ENCODE measurements around the gene ATRX.
"Not testable (repeated sequence)": the region's sequence is repeated elsewhere in the genome, so short reads cannot be mapped to it uniquely, and the experiment has no call there.

Gene ATRX

DNA sequence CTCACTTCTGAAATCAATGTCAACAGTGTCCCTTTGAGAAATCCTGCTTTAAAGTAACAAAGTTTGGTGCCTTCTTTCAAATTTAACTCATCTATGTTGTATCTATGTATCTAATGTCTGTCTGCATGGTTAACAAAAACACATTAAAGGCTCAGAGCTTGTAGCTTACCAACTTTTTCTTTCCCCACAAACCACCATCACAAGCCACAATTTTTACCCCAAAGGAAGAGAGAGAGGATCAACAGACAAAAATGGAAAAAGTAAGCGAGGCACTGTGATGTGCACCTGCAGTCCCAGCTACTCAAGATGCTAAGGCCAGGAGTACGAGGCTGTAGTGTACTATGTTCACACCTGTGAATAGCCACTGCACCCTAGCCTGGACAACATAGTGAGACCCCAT, 17.2 kb downstream of the ATRX start:
- no peak for DNase-seq (ENCODE audit: low spot score)
- POLR2A ChIA-PET (ENCODE audit: low non-redundant PET) = no interaction called here
- TF ChIP-seq, protein P1, sequence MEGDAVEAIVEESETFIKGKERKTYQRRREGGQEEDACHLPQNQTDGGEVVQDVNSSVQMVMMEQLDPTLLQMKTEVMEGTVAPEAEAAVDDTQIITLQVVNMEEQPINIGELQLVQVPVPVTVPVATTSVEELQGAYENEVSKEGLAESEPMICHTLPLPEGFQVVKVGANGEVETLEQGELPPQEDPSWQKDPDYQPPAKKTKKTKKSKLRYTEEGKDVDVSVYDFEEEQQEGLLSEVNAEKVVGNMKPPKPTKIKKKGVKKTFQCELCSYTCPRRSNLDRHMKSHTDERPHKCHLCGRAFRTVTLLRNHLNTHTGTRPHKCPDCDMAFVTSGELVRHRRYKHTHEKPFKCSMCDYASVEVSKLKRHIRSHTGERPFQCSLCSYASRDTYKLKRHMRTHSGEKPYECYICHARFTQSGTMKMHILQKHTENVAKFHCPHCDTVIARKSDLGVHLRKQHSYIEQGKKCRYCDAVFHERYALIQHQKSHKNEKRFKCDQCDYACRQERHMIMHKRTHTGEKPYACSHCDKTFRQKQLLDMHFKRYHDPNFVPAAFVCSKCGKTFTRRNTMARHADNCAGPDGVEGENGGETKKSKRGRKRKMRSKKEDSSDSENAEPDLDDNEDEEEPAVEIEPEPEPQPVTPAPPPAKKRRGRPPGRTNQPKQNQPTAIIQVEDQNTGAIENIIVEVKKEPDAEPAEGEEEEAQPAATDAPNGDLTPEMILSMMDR (conservative IDR thresholded peaks at IDR 0.05; ENCODE audit: low read depth) = no peak
- CTCF ChIA-PET = no interaction called here
- no peak overlapping the region for H3K27ac ChIP-seq

GRCh38 chrX:77766212-77766611, 19.8 kb downstream of the ATRX start:
- CTCF ChIA-PET; H3K27ac ChIP-seq; POLR2A ChIA-PET (ENCODE audit: low non-redundant PET); DNase-seq (ENCODE audit: low spot score): not testable (repeated sequence)

GRCh38 chrX:77755561-77755960, 30.5 kb downstream of the ATRX start:
- ChIA-PET CTCF (interaction anchor here (0.6 to 0.7 kb wide), 2 partner anchors 95 to 1476 kb away, joined by 3 to 5 read pairs; no protein-coding TSS in a partner anchor), POLR2A (ENCODE audit: low non-redundant PET) (no interaction called here)
- no peak for DNase-seq (ENCODE audit: low spot score)
- TF ChIP-seq, protein P1 (conservative IDR thresholded peaks at IDR 0.05; ENCODE audit: low read depth) = no peak
- no peak overlapping the region for H3K27ac ChIP-seq

GRCh38 chrX:77753942-77754341, 32.1 kb downstream of the ATRX start:
- DNase-seq (ENCODE audit: low spot score); CTCF ChIA-PET; POLR2A ChIA-PET (ENCODE audit: low non-redundant PET); H3K27ac ChIP-seq: not testable (repeated sequence)

DNA sequence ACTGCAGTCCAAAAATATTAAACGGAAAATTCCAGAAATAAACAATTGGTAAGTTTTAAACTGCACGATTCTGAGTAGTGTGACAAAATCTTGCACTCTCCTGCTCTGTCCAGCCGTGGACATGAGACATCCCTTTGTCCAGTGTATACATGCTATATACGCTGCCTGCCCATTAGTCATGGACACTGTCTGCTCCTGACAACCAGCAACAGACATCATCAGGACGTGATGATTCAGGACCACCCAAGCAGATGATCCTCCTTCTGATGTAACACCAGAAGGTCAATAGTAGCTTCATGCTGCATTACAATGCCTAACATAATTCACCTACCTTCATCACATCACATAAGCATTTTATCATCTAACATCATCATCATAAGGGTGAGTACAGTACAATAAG, 36.3 kb downstream of the ATRX start:
- POLR2A ChIA-PET (ENCODE audit: low non-redundant PET) = no interaction called here
- DNase-seq (ENCODE audit: low spot score) = no peak
- TF ChIP-seq, protein P1 (conservative IDR thresholded peaks at IDR 0.05; ENCODE audit: low read depth) = no peak
- CTCF ChIA-PET = no interaction called here
- H3K27ac ChIP-seq = no peak overlapping the region

DNA sequence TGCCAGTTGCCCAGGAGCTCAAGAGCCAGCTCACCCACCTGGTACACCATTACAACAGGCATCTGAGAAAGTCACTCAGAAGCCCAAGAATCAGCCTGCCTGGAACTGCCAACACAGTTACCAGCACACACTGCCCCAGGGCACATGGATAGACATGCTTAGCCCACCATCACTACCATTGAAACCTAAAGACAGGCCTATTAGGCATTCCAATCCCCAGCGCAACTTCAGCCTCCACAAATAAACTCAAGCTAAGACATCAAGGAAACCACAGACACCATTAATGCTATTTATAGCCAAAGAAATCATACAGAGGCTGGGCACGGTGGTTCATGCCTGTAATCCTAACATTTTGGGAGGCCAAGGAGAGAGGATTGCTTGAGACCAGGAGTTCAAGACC, 42.3 kb downstream of the ATRX start:
- ChIA-PET POLR2A (ENCODE audit: low non-redundant PET) (no interaction called here), CTCF (no interaction called here)
- TF ChIP-seq, protein P1 (conservative IDR thresholded peaks at IDR 0.05; ENCODE audit: low read depth) = no peak
- H3K27ac ChIP-seq = no peak overlapping the region
- no peak for DNase-seq (ENCODE audit: low spot score)

DNA sequence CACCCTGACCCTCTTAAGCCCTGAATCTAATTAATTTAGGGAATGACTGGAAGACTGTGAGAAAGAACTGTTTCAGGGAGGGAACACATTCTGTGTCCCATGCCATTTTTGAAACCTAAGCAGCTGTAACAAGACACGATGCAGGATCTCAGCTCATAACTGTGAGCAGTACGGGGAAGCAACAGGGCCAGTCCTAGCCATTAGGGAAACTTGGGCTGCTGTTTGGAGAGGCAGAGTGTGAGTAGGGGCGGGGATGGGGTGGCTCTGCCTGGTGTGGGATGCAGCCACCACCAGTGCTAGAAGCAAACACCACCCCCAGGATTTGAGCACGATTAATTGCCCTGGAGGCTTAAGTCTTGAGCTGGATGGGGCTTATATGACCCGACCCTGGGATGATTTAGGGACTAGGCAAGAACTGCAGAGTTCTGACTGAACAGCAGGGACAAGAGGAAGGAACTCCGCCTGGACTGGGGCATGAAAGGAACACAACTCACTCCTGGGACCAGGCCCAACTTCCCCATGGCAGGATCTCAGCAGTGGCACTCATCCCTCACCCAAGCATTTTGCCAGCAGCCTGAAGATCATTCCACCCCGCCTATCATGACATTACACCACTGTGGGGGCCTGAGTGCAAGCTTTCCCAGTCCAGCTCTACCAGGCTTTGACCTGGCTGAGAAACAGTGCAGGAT, 43.1 kb downstream of the ATRX start:
- H3K27ac ChIP-seq = 0 out of 2 replicates have a peak overlapping the region, but pooled peaks have one; percentile 10
- ChIA-PET CTCF (interaction anchor here (0.6 kb wide), 1 partner anchor 275 kb away, joined by 5 read pairs; no protein-coding TSS in a partner anchor), POLR2A (ENCODE audit: low non-redundant PET) (no interaction called here)
- TF ChIP-seq, protein P1 (conservative IDR thresholded peaks at IDR 0.05; ENCODE audit: low read depth) = no peak
- no peak for DNase-seq (ENCODE audit: low spot score)

Data from RWPE1 (cell line).